Superior temporal gyrus (tissue), 1 donor: Measurements from ENCODE around the gene MTA1.

ENCODE experiments used
- DNase-seq: peaks from one replicate; pipeline ENCODE4 v3.0.0-alpha.2; 2016; ENCODE audit errors: extremely low spot score

The MTA1 gene

DNA sequence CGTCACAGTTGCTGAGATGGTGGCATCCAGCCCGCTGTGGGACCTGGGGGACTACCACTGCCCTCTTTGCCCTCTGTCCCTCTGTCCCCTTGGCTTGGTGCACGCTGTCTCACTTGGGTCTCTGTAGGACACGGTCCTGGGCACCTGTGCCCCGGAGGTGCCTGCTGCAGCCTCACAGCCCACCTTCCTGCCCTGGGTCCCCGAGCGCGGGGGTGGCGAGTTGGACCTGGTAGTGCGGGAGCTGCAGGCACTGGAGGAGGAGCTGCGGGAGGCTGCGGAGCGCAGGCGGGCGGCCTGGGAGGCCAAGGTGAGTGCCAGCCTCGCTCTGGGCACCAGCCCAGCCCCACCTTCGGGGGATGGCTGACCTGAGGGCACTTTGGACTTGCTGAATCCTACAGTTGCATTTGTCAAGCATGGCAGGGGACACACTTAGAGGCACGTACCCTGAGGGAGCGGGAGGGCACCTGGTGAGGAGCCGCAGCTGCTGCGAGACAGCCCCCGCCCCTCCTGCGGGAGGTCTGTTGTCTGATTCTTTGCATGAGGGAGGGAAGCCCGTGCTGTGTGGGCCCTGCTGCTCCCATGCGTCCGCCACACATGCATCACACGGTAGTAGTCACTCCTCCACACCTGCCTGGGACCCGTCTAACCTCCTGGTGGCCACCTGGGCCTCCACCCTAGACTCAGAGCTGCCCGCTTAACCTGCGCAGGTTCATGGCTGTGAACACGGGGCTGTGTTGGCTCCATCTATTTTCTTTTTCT is 78.2 kb downstream of the MTA1 start:
- DNase-seq = no peak

DNA sequence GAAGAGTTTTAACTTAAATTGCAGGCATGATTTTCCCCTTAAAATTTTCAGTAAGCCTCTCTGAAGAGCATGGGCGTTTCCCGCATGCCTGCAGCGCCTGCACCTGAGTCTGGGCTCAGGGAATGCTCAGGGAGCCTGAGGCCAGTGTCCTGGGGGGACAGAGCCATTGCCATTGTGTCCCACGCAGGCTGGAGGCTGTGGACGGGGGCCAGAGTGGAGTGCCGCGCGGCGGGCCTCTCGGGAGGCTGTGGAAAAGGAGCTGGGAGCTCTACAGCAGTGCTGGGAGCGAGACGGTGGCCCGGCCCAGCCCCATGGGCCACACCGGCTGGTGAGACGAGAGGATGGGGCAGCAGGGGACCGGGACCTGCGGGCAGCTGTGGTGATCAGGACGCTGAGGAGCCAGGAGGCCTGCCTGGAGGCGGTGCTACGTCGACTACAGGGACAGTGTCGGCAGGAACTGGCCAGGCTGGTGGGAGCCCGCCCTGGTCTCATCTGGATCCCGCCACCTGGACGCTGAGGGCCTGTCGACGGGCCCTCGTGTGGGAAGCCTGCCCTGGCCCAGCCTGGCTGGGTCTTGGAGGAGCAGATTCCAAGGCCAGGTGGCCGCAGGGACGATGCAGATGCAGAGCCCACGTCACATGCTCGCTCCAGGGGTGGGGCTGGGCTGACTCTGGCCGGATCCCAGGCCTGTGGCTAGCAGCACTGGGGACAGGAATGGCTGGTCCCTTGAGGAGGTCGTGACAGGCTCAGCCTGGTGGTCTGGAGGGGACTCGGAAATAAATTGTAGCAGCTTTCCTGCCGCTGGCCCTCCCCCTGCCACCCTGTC is 79.0 kb downstream of the MTA1 start:
- peak; percentile 74 for DNase-seq

DNA sequence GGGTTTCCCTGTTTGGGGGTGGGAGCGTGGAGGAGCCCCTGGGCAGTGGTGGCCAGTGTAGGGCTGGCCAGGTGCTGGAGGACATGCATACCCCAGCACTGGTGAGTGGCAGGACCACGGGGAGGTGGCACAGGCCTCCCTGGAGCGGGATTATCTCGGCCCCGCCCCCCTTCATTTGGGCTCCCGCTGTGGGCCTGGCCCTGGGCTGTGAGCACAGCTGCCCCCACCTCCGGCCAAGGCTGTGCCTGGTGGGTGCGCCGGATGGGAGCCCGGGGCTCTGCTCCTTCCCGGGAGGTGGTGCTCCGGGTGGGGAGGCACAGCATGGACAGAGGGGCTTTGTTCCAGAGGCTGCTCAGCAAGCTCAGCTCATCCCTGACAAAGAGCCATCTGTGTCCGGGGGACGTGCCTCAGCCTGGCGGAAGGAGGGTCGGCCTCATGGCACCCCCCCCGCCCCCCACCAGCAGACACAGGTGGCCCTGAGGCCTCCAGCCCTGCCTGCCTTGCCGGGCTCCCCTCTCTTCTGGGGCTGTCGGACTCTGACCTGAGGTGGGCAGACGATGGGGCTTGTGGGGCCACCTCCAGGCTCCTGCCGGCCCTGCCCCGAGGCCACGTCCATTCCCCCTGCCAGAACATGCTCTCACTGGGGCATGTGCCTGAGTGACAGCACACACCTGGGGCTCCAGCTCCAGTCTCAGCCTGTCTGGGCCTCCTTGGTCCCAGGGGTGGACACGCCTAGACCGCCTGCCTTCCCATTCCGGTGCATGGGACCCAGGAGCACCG is 79.8 kb downstream of the MTA1 start:
- peak; percentile 88 for DNase-seq

DNA sequence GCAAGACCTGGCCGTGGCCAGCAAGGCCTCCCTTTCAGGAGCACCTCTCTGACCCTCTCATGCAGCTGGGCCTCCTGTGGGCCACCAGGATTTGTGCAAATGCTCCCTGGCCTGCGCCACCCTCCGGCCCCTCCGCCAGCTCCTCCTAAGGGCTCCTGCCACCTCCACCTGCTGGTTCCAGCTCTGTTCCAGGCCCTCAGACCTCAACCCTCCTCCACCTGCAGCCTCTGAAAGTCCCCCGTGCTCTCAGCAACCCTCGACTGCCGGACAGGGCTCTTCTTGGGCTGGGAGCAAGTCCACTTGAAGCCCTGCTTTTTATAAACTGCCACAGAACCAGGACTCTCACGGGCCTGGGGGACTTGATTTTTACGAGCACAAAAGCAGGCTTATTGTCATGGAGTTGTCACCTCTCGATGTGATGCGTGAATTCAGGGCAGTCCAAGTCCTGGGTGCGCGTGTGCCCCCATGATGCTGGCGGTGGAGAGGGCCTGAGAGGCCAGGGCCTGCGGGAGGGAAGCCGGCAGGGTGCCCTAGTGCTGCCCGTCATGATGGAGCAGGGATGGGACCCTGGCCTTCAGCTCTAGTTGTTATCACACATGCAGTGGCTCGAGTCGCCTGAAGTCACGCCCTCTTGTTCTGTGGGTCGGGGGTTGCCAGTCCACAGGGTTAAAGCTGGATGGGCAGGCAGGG is 80.6 kb downstream of the MTA1 start:
- no peak for DNase-seq

DNA sequence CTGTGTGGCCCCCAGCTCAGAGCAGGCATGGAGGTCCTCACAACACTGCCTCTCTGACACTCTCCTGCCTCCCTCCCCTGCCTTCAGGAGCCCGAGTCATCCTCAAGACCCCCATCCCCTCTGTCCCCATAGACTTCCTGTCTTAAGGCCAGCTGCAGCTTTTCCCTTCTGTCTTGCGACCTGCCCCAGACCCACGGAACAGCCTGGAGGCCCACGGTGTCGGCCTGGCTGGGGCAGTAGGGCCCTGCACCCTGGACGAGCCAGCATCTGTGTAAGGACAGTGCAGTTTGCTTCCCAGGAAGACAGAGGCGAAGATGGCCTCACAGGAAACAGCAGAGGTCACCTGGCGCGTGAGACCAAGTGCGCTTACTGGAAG is 81.1 kb downstream of the MTA1 start:
- no peak for DNase-seq

DNA sequence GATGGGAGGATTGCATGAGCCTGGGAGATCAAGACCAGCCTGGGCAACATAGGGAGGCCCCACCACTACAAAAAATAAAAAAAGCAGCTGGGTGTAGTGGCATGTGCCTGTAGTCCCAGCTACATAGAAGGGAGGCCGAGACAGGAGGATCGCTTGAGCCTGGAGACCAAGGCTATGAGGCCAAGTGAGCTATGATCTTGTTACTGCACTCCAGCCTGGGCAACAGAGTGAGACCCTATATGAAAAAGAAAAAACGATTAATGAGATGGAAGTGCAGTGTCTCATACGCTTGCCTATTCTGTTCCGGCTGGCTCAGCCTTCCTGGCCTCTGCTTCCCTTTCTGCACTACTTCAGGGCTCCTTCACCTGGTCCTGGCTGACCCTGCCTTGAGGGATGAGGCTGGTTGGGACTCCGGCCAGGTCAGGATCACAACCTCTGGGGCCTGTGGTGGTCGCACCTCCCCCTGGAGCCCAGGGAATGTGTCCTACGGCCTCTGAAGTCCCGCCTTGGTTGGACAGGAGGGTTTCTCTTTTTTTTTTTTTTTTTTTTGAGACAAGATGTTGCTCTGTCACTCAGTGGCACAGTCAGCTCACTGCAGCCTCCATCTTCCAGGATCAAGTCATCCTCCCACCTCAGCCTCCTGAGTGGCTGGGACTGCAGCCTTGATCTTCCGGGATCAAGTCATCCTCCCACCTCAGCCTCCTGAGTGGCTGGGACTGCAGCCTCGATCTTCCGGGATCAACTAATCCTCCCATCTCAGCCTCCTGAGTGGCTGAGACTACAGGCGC is 82.1 kb downstream of the MTA1 start:
- no peak for DNase-seq

DNA sequence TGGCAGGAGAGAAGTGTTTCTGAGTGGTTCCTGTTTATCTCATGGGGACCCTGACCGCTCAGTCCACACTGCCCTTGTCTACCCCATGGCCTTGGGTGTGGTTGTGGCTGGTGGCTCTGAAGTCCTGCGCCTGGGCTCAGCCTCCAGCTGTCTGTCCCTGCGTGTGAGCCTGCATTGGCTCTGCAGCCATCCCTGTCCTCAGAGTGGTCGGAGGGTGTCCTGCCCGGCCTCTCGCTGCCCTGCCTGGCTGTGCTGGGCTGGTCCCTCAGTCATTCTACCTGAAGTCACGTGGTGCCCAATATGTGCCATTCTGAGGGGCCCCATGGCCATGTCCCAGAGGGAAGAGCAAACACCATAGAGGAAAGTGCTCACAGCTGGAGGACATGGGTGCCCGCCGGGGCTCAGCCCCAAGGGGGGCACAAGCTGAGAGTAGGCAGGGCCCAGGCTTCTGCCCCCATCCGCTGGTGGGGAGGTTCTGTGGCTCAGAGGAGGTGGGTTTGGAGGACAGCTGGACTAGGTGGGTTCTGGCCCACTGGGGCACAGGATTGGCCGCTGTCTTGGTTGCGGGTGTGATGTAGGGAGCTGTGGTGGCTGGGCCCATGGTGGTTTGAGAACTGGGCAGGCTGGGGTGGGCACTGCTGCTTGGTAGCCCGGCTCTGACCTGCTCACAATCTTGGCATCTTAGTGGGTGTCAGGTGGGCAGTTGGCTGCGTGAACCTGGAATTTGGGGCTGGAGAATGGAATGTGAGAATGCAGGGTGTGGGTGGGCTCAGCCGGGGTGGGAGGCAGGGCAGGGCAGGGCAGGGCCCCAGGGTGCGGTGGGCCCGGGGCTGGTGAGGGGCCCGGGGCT is 83.0 kb downstream of the MTA1 start:
- DNase-seq = no peak

DNA sequence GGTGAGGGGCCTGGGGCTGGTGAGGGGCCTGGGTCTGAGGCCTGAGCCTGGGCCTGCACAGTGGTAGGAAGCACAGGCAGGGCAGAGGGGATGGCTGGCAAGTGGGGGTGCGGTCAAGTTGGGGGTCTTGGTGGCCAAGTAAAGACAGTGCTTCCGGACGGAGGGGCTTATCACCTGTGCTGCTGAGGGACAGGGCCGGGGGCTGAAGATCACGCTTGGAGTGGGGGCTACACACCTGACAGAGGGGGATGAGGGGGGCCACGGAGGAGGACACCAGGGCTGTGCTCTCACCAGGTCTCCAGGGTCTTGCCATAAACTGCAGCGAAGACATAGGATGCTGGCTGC is 83.6 kb downstream of the MTA1 start:
- DNase-seq = no peak

DNA sequence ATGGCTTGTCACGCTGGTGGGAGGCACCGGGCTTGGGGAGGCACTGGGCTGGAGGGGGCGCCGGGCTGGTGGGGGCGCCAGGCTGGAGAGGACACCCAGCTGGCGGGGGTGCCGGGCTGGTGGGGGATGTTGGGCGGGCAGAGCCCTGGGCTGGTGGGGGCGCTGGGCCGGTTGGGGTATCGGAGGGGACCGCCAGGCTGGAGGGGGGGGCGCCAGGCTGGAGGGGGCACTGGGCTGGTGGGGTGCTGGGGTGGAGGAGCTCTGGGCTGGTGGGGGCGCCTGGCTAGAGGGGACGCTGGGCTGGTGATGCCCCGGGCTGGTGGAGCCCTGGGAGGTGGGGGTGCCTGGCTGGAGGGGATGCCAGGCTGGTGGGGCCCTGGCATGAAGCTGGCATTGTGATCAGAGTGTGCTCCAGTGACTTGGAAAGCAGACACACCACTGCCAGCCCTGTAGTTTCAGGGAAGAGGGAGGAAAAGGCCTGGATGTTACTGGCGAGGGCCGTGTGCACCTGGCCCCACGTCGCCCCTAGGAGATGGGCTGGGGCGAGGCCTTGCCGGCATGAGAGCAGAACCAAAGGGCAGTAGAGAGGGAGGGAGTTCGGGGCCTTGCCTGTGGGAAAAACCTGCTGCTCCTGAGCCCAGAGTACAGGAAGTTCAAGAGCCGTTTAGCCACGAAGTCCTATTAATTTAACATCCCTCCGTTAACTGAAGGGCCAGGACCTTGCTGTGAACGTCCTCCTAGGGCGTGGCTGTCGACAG is 84.5 kb downstream of the MTA1 start:
- no peak for DNase-seq

DNA sequence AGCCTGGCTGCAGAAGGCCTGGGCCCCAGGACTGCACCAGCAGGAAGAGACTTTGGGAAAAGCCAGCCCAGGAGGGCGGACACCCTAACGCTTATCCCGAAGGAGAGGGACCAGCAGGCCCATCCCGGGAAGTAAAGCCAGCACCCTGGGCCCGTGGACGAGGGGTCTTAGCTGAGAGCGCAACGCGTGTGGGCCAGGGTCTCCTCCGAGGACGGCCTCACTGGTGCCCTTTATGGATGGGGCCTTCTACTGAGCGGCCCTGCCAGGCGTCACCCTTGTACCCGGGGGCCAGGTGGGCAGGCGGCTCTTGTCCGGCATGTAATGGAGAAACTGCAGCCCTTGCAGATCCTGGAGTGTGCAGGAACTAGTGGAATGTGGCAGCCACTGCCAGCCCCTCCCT is 85.5 kb downstream of the MTA1 start:
- no peak for DNase-seq

DNA sequence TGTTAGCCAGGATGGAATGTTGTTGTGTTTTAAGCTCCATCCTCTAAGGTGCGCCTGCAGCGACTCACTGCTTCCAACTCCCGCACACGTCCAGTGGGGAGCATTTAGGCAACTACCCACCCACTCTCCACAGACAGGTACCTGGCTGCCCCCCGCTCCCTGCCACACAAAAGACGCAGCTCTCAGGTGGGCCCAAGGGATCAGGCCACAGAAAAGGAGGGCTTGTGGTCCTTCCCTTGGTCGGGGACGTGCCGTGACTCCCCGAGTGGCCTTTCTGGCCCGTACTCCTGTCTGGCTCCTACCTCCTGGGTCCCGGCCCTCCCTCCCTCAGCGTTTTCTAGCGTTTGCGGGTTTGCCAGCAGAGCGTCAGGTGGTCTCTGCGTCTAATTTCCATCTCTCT is 87.6 kb downstream of the MTA1 start:
- no peak for DNase-seq

DNA sequence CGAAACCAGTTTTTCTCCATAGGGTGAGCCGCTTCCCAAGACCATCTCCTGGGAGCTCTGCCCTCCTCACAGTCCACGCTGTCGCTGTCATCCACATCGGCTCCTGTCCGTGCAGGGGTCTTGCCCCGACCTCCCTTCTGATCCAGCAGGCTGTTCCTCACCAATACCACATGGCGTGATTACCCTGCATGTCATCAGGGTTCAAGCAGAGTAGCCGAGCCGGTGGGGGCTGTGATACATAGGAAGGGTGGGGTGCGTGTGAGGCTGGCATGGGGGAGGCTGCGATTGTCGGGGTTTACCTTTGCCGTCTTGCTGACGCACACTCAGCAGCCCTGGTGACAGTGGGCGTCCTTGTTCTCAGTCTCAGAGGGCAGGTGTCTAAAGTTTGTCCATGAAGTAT is 88.4 kb downstream of the MTA1 start:
- DNase-seq = no peak

DNA sequence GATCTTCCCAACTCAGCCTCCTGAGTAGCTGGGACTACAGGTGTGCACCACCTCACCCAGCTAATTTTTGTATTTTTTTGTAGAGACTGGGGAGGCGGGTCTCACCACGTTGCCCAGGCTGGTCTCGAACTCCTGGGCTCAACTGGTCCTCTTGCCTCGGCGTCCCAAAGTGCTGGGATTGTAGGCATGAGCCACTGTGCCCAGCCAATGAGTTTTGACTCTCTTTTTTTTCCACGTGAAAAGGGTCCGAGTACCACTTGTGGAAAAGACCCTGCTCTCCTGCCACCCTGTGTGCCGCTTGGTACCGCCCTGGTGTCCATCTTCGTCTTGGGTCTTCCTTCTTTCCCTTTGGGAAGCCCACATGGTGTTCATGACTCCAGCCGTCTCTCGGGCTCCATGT is 89.0 kb downstream of the MTA1 start:
- no peak for DNase-seq

DNA sequence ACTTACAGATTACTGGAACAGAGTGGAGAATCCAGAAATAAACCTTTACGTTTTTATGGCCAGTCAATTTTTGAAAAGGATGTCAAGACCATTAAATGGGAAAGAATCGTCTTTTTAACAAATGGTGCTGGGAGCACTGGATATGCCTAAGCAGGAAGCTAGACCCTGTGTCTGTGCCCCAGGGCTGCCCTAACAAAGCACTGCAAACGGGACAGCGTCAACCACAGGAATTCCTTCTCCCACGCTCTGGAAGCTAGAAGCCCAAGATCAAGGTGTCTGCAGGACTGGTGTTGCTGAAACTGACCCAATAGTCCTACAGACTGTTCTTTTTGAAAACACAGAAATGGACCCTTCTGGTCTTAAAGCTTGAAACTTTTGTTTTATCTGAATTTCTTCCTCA is 97.5 kb downstream of the MTA1 start:
- DNase-seq = no peak

DNA sequence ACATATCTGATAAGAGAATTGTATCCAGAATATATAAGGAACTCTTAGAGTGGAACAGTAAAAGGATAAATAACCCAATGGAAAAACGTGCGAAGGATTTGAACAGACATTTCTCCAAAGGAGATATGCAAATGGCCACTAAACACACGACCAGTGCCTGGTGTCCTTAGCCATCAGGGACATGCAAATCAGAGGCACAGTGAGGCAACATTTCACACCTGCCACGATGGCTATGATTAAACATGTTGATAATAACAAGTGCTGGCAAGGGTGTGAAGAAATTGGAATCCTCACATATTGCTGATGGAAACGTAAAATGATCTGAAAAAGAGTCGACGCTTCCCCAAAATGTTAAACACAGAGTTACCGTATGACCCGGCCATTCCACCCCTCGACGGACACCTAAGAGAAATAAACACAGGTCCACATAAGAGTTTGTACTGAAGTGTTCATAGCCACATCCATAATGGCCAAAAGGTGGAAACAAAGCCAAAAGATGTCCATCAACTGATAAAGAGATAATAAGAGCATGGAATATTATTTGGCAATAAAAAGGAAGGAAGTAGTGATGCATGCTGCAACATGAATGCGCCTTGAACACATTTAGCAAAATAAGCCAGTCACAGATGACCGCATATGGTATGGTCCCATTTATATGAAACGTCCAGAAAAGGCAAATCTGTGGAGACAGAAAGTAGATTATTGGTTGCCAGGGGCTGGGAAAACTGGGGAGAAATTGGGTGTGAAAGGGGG is 100.5 kb downstream of the MTA1 start:
- no peak for DNase-seq
